SK-N-SH (cell line): ENCODE results near the gene CENPP. TPM values are rescaled to one million over a fixed set of nuclear protein-coding genes. Genes with fewer than 3 reads are reported as not detected.

ENCODE experiments used
- CTCF ChIA-PET: fragments of 300-600, 350-600 bp; formaldehyde crosslinking; extraction: SDS; loops from one replicate; lab custom pipeline; 2021; lab: Yijun Ruan, JAX
- POLR2A ChIA-PET: fragments of 350-600 bp; sonication (Branson Sonifier 250); formaldehyde crosslinking; extraction: SDS; loops from one replicate; lab custom pipeline; 2020; ENCODE audit warnings: antibody characterized with exemption, inconsistent platforms; lab: Yijun Ruan, JAX
- DNase-seq: peaks from one replicate; pipeline ENCODE4 v3.0.0; 2012
- H2AFZ ChIP-seq: fragments of 200-600 bp; sonication (generic); 2 replicates; pipeline ENCODE4 v1.8.1; 2016; ENCODE audit warnings: antibody characterized with exemption, mild to moderate bottlenecking, low read depth
- H3F3A ChIP-seq: fragments of 200-600 bp; sonication (generic); replicated peaks from 2 replicates; pipeline ENCODE3; 2016; ENCODE audit warnings: antibody characterized with exemption, mild to moderate bottlenecking; ENCODE audit not compliant: insufficient read depth
- H3K27ac ChIP-seq, 2 experiments: fragments of 200-500 bp in 1 of 2; fragments of 200-600 bp in 1 of 2; sonication (Bioruptor generic) in 1 of 2; sonication (generic), shearing (Covaris generic) in 1 of 2; 2 replicates each; pipeline versions ENCODE4 v1.5.1 to v1.6.1; 2014 to 2016; ENCODE audit warnings: low read depth in 2 of 2, inconsistent platforms in 1 of 2, low read length in 1 of 2, mild to moderate bottlenecking in 1 of 2, mixed read lengths in 1 of 2
- H3K27me3 ChIP-seq: fragments of 200-600 bp; sonication (generic), shearing (Covaris generic); 2 replicates; pipeline ENCODE4 v1.6.1; 2016; ENCODE audit warnings: mixed run types; ENCODE audit not compliant: insufficient read depth
- H3K36me3 ChIP-seq, 2 experiments: fragments of 200-500 bp in 1 of 2; fragments of 200-600 bp in 1 of 2; sonication (Bioruptor generic) in 1 of 2; sonication (generic) in 1 of 2; replicated peaks in 1 of 2; 2 replicates each; pipeline versions ENCODE3 to v1.5.1; 2014 to 2016; ENCODE audit warnings: low read length in 1 of 2, mild to moderate bottlenecking in 1 of 2; ENCODE audit not compliant: insufficient read depth in 2 of 2, control insufficient read depth in 1 of 2
- H3K4me1 ChIP-seq, 2 experiments: fragments of 200-500 bp in 1 of 2; fragments of 200-600 bp in 1 of 2; sonication (Bioruptor generic) in 1 of 2; sonication (generic), shearing (Covaris generic) in 1 of 2; 2 replicates each; pipeline versions ENCODE4 v1.5.1 to v1.6.1; 2014 to 2016; ENCODE audit warnings: low read depth in 1 of 2, low read length in 1 of 2, mixed run types in 1 of 2; ENCODE audit not compliant: insufficient read depth in 2 of 2, control insufficient read depth in 1 of 2
- H3K4me2 ChIP-seq: fragments of 200-600 bp; sonication (generic), shearing (Covaris generic); 2 replicates; pipeline ENCODE4 v1.6.1; 2017; ENCODE audit warnings: mixed run types
- H3K4me3 ChIP-seq, 2 experiments: fragments of 200-500 bp in 1 of 2; fragments of 200-600 bp in 1 of 2; sonication (Bioruptor generic) in 1 of 2; sonication (generic), shearing (Covaris generic) in 1 of 2; 2 replicates each; pipeline versions ENCODE4 v1.5.1 to v1.8.1; 2014 to 2016; ENCODE audit warnings: low read depth in 2 of 2, inconsistent platforms in 1 of 2, low read length in 1 of 2, mild to moderate bottlenecking in 1 of 2, mixed read lengths in 1 of 2, moderate library complexity in 1 of 2
- H3K79me2 ChIP-seq: fragments of 200-600 bp; sonication (generic); 2 replicates; pipeline ENCODE4 v1.8.1; 2017; ENCODE audit warnings: mild to moderate bottlenecking; ENCODE audit not compliant: insufficient read depth
- H3K9ac ChIP-seq: fragments of 200-600 bp; sonication (generic); 2 replicates; pipeline ENCODE4 v1.6.1; 2017; ENCODE audit warnings: mixed run types
- H3K9me2 ChIP-seq: fragments of 200-600 bp; sonication (generic); 2 replicates; pipeline ENCODE4 v1.6.1; 2017; ENCODE audit warnings: mixed run types
- H3K9me3 ChIP-seq: fragments of 200-600 bp; sonication (generic); 2 replicates; pipeline ENCODE4 v1.6.1; 2017; ENCODE audit warnings: mixed run types, mild to moderate bottlenecking, moderate library complexity
- H4K20me1 ChIP-seq: fragments of 200-600 bp; sonication (generic); 2 replicates; pipeline ENCODE4 v1.6.1; 2017; ENCODE audit warnings: mild to moderate bottlenecking, mixed run types; ENCODE audit not compliant: insufficient read depth
- CTCF ChIP-seq: fragments of 200-600 bp; sonication (generic); IDR thresholded peaks from 2 replicates; pipeline ENCODE4 v1.6.1; 2017; ENCODE audit warnings: antibody characterized with exemption, mild to moderate bottlenecking, moderate library complexity
- ELF1 ChIP-seq: IDR thresholded peaks from 2 replicates; pipeline ENCODE4 v1.4.0; 2012
- EP300 ChIP-seq, 2 experiments: IDR thresholded peaks; 2 replicates each; pipeline versions ENCODE4 v1.4.0 to v1.6.1; 2012; ENCODE audit warnings: borderline replicate concordance in 1 of 2, low read depth in 1 of 2, low read length in 1 of 2
- EZH2phosphoT487 ChIP-seq: fragments of 200-600 bp; sonication (generic); IDR thresholded peaks from 2 replicates; pipeline ENCODE4 v1.6.1; 2017; ENCODE audit warnings: low read depth, mixed run types, mild to moderate bottlenecking, antibody characterized with exemption, moderate library complexity, borderline replicate concordance
- GATA2 ChIP-seq: sonication (generic); formaldehyde crosslinking; IDR thresholded peaks from 2 replicates; pipeline ENCODE4 v1.5.0; 2020; ENCODE audit warnings: mild to moderate bottlenecking, missing genetic modification reagents
- MXI1 ChIP-seq: IDR thresholded peaks from 2 replicates; pipeline ENCODE4 v1.6.1; 2012; ENCODE audit warnings: mild to moderate bottlenecking, low read depth, low read length, improper control_type of control experiment
- NFIC ChIP-seq: IDR thresholded peaks from 2 replicates; pipeline ENCODE4 v1.4.0; 2012; ENCODE audit warnings: borderline replicate concordance
- POLR2AphosphoS5 ChIP-seq: IDR thresholded peaks from 2 replicates; pipeline ENCODE4 v1.6.1; 2012; ENCODE audit warnings: low read depth, low read length
- RAD21 ChIP-seq: IDR thresholded peaks from 2 replicates; pipeline ENCODE4 v1.6.1; 2012; ENCODE audit warnings: mild to moderate bottlenecking, low read length
- RCOR1 ChIP-seq: fragments of 150-350 bp; IDR thresholded peaks from 2 replicates; pipeline ENCODE4 v1.6.1; 2017; ENCODE audit warnings: antibody characterized with exemption, low read length
- REST ChIP-seq: IDR thresholded peaks from 2 replicates; pipeline ENCODE4 v1.6.1; 2012; ENCODE audit warnings: mild to moderate bottlenecking, low read depth, low read length, moderate library complexity
- RFX5 ChIP-seq: IDR thresholded peaks from 2 replicates; pipeline ENCODE4 v1.6.1; 2012; ENCODE audit warnings: mild to moderate bottlenecking, improper control_type of control experiment, low read length
- TAF1 ChIP-seq: IDR thresholded peaks from 2 replicates; pipeline ENCODE4 v1.6.1; 2012; ENCODE audit warnings: low read depth, mild to moderate bottlenecking, low read length, moderate library complexity, borderline replicate concordance
- USF1 ChIP-seq: IDR thresholded peaks from 2 replicates; pipeline ENCODE4 v1.4.0; 2012; ENCODE audit warnings: low read depth, borderline replicate concordance
- USF2 ChIP-seq: fragments of 150-350 bp; IDR thresholded peaks from 2 replicates; pipeline ENCODE4 v1.6.1; 2017; ENCODE audit warnings: antibody characterized with exemption, low read length, low read depth, borderline replicate concordance
- WGBS: methylation state at CpG from one replicate; pipeline ENCODE4 v1.1.6; 2017; ENCODE audit warnings: low lambda C conversion rate; 5-methylcytosine and 5-hydroxymethylcytosine counted together
- polyA plus RNA-seq, 3 experiments: library from polyadenylated mRNA; depleted of rRNA; stranded (reverse); fragments of >200 nt; gene quantifications; 2 replicates each; pipeline ENCODE4 v1.2.3, GENCODE V29; 2012

The CENPP gene
- polyA plus RNA-seq, 1 of the 3 experiments (the other 2 are of a cell fraction) = 1.3 TPM

GRCh38 chr9:92543972-92544371 lies 218.2 kb downstream of the CENPP start:
- Histone ChIP-seq H3K36me3 (no peaks in the 10 kb centered on the region), H3K4me3 (no peak overlapping the region), H4K20me1 (no peaks in the 10 kb centered on the region), H3K79me2 (no peaks in the 10 kb centered on the region), H3K9ac (no peak overlapping the region), H3K4me1 (no peaks in the 10 kb centered on the region), H3K9me2 (no peaks in the 10 kb centered on the region), H3K9me3 (no peaks in the 10 kb centered on the region), H3F3A (no peaks in the 10 kb centered on the region), H3K27me3 (no peaks in the 10 kb centered on the region), H3K27ac (no peak overlapping the region), H3K4me2 (no peak overlapping the region), H2AFZ (no peak overlapping the region)
- TF ChIP-seq USF2 = no peak
- TF ChIP-seq EZH2phosphoT487 = no peak
- no peak for DNase-seq
- ChIA-PET CTCF (interaction anchor here (0.9 kb wide), 1 partner anchor 42 kb away, joined by 3 read pairs; no protein-coding TSS in a partner anchor), POLR2A (no interaction called here)
- 85% methylated on average over 7 of the region's 7 CpGs for WGBS

GRCh38 chr9:92545002-92545510 lies 219.3 kb downstream of the CENPP start:
- H3K79me2 ChIP-seq = no peaks in the 10 kb centered on the region
- H3F3A ChIP-seq = no peaks in the 10 kb centered on the region
- no peak for DNase-seq
- no peak overlapping the region for H3K9ac ChIP-seq
- no peak overlapping the region for H3K27ac ChIP-seq
- H3K36me3 ChIP-seq = no peaks in the 10 kb centered on the region
- no peak overlapping the region for H2AFZ ChIP-seq
- no peak overlapping the region for H3K4me2 ChIP-seq
- ChIA-PET POLR2A (no interaction called here), CTCF (interaction anchor here (1.3 kb wide), 1 partner anchor 10 kb away, joined by 3 read pairs; no protein-coding TSS in a partner anchor)
- no peaks in the 10 kb centered on the region for H3K27me3 ChIP-seq
- no peaks in the 10 kb centered on the region for H3K9me3 ChIP-seq
- TF ChIP-seq REST = no peak
- no peaks in the 10 kb centered on the region for H3K4me1 ChIP-seq
- 93% methylated on average over 19 of the region's 33 CpGs for WGBS
- no peak overlapping the region for H3K4me3 ChIP-seq
- no peaks in the 10 kb centered on the region for H4K20me1 ChIP-seq
- no peaks in the 10 kb centered on the region for H3K9me2 ChIP-seq

GRCh38 chr9:92547356-92547755 lies 221.6 kb downstream of the CENPP start:
- H2AFZ ChIP-seq = no peak overlapping the region
- no peak for DNase-seq
- 90% methylated on average over 3 of the region's 3 CpGs for WGBS

More at GRCh38 chr9:92547356-92547755, 221.6 kb downstream of the CENPP start:
- ChIA-PET POLR2A (no interaction called here), CTCF (interaction anchor here (0.7 kb wide), 1 partner anchor 68 kb away, joined by 3 read pairs; no protein-coding TSS in a partner anchor)
- no peaks in the 10 kb centered on the region for H3K79me2 ChIP-seq
- H3K4me1 ChIP-seq = no peaks in the 10 kb centered on the region
- no peak overlapping the region for H3K9ac ChIP-seq
- no peak overlapping the region for H3K4me2 ChIP-seq
- no peak overlapping the region for H3K27ac ChIP-seq
- no peaks in the 10 kb centered on the region for H4K20me1 ChIP-seq
- no peak overlapping the region for H3K4me3 ChIP-seq
- no peaks in the 10 kb centered on the region for H3F3A ChIP-seq
- no peaks in the 10 kb centered on the region for H3K36me3 ChIP-seq
- H3K27me3 ChIP-seq = no peaks in the 10 kb centered on the region
- H3K9me2 ChIP-seq = no peaks in the 10 kb centered on the region
- H3K9me3 ChIP-seq = no peaks in the 10 kb centered on the region
- TF ChIP-seq POLR2AphosphoS5 = no peak
- TF ChIP-seq MXI1 = no peak
- no peak for TF ChIP-seq TAF1
- no peak for TF ChIP-seq NFIC
- TF ChIP-seq ELF1 = no peak
- TF ChIP-seq EP300 (IDR thresholded peaks at IDR 0.05; ENCODE audit: borderline replicate concordance in 1 of 2, low read depth in 1 of 2, low read length in 1 of 2) = no peak
- TF ChIP-seq RCOR1 = no peak
- no peak for TF ChIP-seq RFX5
- no peak for TF ChIP-seq RAD21
- TF ChIP-seq USF1 = no peak
- no peak for TF ChIP-seq CTCF
- no peak for TF ChIP-seq GATA2
